GM19099 (cell line): ENCODE results near the gene MRTFA.

Source experiments
- POLR2A ChIP-seq: IDR thresholded peaks from 3 replicates; pipeline ENCODE4 v1.6.1; 2011; ENCODE audit warnings: low read depth; ENCODE audit not compliant: insufficient read length; ENCODE audit errors: extremely low read depth

MRTFA gene

DNA sequence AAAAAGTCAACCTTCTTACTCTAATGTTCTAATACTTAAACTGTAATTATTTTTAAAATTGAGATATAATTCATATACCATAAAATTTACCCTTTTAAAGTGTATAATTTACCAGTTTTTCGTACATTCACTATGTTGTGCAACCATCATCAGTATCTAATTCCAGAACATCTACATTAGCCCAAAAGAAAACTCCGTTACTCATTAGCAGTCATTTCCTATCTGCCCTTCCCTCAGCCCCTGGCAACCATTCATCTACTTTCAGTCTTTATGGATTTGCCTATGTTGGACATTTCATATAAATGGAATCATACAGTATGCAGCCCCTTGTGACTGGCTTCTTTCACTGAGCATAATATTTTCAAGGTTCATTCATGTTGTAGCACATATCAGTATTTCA, 243.9 kb downstream of the MRTFA start:
- no peak for TF ChIP-seq POLR2A

GRCh38 chr22:40391417-40391816, 245.1 kb downstream of the MRTFA start:
- no peak for TF ChIP-seq POLR2A

GRCh38 chr22:40388231-40388630, 248.3 kb downstream of the MRTFA start:
- TF ChIP-seq POLR2A = no peak

DNA sequence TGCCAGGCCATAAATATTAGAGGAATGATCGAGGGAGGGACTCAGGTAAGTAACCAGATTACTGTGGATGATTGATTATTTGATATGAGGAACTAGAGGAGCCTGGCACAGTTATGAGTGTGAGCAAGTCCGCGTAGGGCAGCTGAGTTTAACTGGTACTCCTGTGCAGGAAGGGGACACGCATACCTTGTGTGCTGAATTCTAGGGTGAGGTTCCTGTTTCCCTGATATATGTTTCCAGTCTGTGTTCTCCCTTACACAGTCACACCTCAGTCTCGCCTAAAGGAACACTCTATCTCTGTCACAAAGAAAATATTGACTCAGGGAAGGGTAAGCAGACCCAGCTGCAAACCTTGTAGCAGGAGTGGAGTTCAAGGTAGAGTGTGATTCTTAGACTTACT, 248.8 kb downstream of the MRTFA start:
- no peak for TF ChIP-seq POLR2A

- no peak for TF ChIP-seq POLR2A
Measured at GRCh38 chr22:40385036-40385782, 251.3 kb downstream of the MRTFA start.

DNA sequence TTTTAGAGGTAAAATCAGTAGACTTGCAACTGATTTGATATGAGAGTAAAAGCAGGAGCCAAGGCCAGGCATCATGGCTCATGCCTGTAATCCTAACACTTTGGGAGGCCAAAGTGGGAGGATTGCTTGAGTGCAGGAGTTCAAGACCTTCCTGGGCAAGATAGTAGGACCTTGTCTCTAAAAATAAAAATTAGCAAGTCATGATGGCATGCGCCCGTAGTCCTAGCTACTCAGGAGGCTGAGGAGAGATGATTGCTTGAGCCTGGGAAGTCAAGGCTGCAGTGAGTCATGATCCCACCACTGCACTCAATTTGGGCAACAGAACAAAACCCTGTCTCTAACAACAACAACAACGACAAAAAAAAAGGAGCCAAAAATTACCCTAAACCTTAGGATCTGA, 252.6 kb downstream of the MRTFA start:
- no peak for TF ChIP-seq POLR2A

GRCh38 chr22:40381461-40381860, 255.1 kb downstream of the MRTFA start:
- TF ChIP-seq POLR2A = no peak

DNA sequence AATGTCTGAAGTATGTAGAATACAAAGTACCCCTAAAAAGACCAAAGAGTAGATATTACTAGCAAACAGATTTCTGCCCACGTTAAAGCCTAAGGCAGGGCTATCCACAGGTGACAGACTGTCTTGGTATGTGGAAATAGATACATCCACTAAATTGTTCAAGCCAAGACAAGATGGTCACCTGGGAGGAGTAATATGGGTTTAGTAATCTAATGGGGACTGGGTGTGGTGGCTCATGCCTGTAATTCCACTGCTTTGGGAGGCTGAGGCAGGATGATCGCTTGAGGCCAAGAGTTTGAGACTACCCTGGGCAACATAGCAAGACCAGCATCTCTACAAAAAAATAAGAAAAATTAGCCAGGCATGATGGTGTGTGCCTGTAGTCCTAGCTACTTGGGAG, 258.6 kb downstream of the MRTFA start:
- TF ChIP-seq POLR2A = no peak

GRCh38 chr22:40376149-40376548, 260.4 kb downstream of the MRTFA start:
- TF ChIP-seq POLR2A = no peak

GRCh38 chr22:40374567-40374966, 262.0 kb downstream of the MRTFA start:
- TF ChIP-seq POLR2A = no peak

DNA sequence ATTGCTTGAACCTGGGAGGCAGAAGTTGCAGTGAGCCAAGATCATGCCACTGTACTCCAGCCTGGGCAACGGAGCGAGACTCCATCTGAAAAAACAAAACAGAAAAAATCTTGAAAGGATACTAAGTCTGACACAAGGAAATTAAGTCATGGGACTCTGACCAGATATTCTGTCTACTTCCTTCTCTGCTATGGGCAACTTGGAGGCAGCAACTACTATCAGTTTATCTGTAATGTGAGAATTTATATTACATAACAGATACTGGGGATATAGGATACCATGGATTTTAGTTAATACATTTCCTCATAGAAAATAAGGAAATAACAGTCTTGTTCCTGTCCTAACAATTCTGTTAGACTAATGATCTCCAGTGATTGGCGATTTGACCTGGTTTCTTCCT, 267.7 kb downstream of the MRTFA start:
- no peak for TF ChIP-seq POLR2A

GRCh38 chr22:40368016-40368415, 268.5 kb downstream of the MRTFA start:
- no peak for TF ChIP-seq POLR2A

DNA sequence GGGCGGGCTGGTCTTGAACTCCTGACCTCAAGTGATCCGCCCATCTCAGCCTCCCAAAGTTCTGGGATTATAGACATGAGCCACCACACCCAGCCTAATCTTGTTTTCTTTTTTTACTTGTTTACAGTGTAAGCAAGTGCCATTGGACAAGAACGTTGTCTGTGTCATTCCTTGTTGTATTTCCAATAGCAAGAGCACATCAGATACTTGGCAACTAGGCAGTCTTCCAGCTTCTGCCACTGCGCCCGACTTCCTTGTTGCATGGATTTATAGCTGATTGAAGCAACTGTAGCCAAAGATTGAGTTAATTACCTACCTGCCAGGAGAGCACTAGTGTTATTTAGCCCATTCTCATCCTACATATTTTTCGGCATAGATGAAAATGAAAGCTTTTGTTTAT, 269.2 kb downstream of the MRTFA start:
- no peak for TF ChIP-seq POLR2A

DNA sequence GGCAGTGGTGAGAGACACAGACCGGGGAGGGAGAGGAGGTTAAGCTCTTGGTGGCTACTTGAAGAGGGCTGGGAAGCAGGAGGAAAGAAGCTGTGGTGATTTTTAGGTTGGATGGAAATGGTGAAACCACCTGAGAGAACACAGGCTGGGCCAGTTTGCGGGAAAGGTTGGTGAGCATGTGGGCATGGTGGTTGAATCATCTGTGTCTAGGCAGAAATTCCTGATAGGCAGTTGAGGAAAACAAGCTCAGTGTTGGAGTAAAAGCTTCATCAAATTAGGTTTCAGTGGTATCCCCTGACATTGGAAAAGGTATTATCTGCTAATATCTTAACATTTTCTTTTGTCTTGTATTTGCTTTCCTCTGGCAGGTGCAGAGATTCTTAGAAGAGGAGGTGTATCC, 270.5 kb downstream of the MRTFA start:
- no peak for TF ChIP-seq POLR2A

DNA sequence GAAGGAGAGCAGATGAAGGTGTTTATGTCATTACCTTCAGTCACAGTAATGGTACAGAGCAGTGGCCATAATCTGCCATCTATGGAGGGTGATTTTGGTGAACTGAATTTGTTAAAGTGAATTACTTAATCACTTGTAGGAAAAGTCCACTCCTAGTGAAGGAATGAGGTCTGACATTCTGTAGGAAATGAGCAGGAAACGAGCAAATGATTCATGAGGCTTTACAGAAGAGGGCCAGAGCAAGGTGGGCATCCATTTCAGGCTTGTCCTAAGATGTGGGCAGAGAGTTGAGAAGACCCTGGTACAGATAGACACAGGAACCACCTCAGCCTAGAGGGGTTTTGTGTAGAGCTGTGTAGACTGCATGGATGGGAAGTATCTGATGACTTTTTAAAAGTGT, 272.1 kb downstream of the MRTFA start:
- no peak for TF ChIP-seq POLR2A

DNA sequence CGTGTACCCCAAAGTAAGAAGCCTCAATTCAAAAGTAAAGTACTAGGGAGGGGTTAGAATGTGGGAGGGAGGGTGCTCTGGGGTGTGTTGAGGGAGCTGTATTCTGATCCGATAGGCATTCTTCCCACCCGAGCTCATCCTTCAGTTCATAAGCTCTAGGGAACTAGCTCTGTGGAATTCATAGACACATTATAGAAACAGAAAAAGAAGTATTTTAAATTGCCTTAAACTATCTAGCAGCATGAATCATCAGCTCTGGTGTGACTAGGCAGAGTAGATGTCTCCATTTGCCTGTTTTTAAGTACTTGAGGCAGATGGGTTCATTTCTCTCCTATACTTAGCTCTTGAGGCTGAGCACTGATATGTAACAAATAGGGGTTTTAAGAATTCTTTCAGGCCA, 273.5 kb downstream of the MRTFA start:
- no peak for TF ChIP-seq POLR2A

DNA sequence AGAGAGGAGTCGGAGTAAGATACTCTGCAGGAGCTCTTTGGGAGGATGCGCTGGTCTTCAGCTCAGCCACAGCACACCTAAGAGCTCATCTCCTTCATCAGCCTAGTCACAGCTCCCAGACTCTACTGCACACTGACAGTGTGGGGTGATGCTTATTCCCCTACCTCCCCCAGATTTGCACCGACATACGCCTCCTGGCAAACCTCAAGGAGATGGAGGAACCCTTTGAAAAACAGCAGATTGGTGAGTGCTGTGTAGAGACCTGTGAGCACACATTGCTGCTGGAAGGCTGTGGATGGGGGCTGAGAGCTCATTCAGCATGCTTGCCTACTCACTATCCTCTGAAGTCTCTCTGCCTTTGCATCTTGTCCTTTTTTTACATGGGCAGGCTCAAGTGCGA, 275.4 kb downstream of the MRTFA start:
- no peak for TF ChIP-seq POLR2A
